Amniotic stem cell (primary cell): ENCODE data around the gene SIDT1.

Source experiments
- DNase-seq: peaks from one replicate; lab custom pipeline; 2025; lab: John Stamatoyannopoulos, UW

The SIDT1 gene

DNA sequence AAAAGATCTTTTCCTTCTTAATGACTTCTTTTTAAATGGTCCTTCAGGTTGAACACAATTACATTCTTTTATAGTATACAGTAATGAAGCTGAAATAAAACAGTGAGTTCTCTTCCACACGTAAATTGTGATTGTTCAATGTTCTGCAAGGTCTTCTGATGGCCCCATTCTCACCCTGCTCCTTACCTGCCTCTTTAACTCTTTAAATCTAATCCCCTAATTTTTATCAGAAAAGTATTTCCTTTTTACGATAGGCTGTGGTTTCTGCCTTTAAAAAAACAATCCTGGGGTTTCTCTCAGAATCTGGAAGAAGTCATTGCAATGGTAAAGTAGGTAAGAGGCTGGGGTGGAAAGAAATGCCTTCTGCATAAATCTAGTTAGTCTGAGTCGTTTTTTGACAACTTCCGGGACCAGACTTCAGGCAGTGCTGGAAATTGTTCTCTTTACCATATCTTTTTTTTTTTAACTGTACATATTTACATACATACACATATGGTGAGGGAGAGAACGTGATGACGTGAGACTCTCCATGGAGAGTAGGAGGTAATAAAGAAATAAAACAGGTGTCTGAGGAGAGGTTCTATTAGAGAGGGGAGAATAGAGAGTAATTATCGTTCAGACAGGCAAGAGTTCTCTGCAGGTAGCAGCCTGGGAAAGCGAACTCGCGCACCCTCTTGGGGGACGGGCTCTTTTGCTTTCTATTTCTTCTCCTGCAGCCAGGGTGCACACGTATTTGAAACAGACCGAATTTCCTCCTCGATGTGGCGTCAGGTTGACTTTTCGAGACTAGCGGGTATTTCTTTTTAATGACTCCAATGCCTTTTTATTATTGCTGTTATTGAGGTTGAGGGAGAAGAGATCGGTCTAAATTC lies at the start of gene SIDT1:
SIDT1 (plus strand) TSS at position 730 of the 872 bp plus-strand sequence. CDS start 467 bp downstream, outside the sequence.
- DNase-seq: no peak

GRCh38 chr3:113485161-113485609 lies 47.2 kb upstream of the SIDT1 start:
- no peak for DNase-seq

GRCh38 chr3:113495035-113495434 lies 37.3 kb upstream of the SIDT1 start:
- DNase-seq: no peak

DNA sequence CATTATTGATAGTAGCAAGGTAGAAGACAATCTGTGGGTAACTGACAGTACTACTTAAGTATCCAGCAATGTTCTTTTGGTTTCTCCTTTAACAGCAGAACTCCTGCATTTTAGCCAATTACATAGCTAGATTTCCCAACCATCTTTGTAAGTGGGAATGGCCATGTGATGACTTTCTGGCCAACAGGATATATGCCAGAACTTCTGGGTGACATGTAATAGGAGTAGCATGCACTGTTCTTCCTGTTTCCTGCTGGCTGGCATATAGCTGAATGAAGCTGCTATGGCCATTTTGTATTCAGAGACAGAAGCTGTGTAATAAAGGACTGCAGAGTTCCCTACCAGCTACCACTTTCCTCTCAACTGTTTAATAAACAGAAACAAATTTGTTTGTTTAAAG lies 35.4 kb upstream of the SIDT1 start:
- no peak for DNase-seq

DNA sequence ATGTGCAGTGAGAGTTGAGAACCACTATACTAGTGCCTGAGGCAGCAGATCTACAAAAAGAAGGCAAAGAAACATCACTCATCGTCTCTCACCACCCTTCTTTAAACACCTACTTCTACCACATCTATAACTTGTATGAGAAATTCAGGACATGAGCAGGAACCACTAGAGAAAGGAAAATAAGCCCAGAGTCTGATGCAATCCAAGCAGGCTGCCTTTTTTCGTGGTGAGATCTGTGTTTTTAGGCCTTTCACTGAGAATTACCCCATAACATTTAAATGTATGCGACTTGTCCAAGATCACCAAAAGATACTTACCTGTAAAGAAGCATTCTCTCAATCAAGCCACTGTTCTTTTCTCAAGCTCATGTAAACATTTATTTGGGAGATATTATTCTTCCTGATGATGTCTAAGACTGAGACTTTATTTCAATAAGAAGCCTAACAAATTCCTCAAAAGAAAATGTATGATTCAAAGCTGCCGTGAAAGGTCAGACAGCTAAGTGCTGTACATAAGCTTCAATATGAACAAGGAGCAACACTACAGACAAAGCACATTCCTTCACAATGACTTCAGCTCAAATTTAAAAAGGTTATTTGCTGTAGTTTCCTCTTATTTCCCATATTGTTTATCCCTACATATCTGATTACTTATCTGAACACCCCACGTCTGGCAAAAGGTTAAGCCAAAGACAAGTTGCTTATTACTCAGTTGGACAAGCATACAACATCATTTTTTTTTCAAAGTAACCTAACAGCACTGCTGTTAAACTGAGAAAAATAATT lies 33.9 kb upstream of the SIDT1 start:
- DNase-seq: no peak

DNA sequence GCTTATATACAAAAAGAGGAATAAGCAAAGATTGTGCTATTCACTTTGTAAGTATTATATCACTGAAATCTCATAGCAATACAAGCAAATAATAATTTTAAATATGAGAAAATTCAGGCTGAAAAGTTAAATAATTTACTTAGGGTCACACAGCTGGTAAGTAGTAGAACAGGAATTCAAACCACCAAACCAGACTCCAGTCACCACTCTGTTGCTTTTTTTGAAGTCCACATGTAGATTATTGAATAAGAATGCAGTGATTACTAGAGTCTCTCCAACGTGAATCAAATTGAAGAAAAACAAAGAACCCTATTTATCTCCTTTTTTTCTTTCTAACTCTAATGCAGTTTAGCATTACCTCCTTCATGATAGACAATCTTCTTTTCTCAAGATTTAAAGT lies 33.3 kb upstream of the SIDT1 start:
- no peak for DNase-seq

- DNase-seq: no peak
These were observed 30.8 kb upstream of the SIDT1 start for GRCh38 chr3:113501597-113501996.

- no peak for DNase-seq
These were observed 26.5 kb upstream of the SIDT1 start for GRCh38 chr3:113505867-113506266.

GRCh38 chr3:113507501-113508067 lies 24.8 kb upstream of the SIDT1 start:
- no peak for DNase-seq

DNA sequence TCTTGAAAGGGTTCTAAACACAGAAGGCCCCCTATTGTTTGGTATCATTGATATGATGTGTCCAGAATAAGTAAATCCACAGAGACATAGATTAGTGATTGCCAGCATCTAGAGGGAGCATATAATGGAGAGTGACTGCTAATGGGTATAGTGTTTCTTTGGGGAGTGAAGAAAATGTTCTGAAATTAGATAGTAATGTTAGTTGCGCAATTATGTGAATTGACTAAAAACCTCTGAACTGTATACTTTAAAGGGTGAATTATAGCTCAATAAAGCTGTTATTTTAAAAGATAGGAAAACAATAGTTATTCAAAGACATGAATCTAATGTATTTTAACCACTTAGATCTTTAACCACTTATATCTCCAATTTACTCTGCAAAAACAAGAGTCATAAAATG lies 23.4 kb upstream of the SIDT1 start:
- DNase-seq: no peak

GRCh38 chr3:113514265-113514769 lies 18.0 kb upstream of the SIDT1 start:
- DNase-seq: no peak

GRCh38 chr3:113516115-113516505 lies 16.2 kb upstream of the SIDT1 start:
- DNase-seq: no peak

DNA sequence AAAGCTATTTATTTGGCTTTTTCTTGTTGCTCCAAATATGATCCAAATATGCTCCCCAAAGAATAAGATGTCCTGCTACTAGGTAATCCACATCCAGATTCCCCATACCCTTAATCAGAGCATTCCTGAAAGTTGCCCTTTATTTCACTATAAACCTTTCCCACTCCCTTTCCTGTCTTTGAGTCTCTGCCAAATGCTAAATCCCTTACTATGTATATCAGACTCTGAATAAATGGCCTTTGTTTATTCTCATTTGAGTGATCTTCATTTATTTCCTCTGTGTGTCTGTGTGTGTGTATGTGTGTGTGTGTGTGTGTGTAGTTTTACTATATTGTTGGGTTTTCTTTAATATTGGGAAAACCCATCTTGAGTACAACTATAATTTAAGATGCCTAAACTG lies 10.4 kb upstream of the SIDT1 start:
- DNase-seq: no peak

DNA sequence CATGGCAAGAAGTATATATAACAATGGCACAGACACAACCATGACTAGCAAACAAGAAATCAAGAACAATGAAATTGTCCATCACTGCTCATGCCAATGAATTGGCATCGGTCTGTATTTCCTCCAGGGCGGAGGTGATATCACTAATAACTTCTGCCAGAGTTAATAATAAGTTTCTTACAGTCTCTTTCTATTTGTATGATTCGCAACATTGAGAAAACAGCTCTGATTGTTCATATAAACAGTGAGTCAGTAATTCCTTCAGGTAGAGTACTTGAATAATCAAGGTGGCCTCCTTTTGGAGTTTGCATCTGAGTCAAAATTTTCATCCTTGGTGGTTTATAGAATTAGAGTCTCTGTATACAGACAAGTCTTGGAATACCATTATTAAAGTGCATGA lies 9.1 kb upstream of the SIDT1 start:
- no peak for DNase-seq

GRCh38 chr3:113532698-113533533 lies 561 bp downstream of the SIDT1 start:
- DNase-seq: no peak

GRCh38 chr3:113533534-113533892 lies 1.2 kb downstream of the SIDT1 start:
- no peak for DNase-seq

- DNase-seq: no peak
These were observed 2.0 kb downstream of the SIDT1 start for GRCh38 chr3:113534365-113534764.

DNA sequence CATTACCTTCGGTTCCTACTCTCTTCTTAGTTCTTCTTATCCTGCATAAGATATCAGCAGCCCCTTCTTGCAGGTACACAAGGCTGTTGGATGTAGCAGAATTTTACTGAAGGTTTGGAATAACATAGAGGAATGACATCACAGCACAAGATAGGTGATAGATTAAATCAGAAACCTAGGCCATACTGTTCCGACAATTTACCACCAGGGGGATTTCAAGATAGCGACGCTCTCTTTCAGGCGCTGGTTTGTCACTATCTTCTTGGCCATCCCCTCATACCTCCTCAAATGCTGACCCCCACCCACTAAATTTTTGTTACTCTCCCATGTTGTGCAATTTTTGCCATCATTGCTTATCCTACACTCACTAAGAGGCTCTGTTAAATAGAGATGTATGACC lies 3.5 kb downstream of the SIDT1 start:
- DNase-seq: no peak

GRCh38 chr3:113536627-113537101 lies 4.3 kb downstream of the SIDT1 start:
- DNase-seq: no peak

- no peak for DNase-seq
These were observed 4.8 kb downstream of the SIDT1 start for GRCh38 chr3:113537155-113537554.

- no peak for DNase-seq
These were observed 9.2 kb downstream of the SIDT1 start for GRCh38 chr3:113541519-113541918.

- no peak for DNase-seq
These were observed 13.2 kb downstream of the SIDT1 start for GRCh38 chr3:113545594-113545993.
